ENCODE data around the gene TCP1. TPM values are rescaled to one million over a fixed set of nuclear protein-coding genes. Genes with fewer than 3 reads are reported as not detected.

The TCP1 gene
- total and polyA plus RNA-seq, 9 of the 15 experiments (the other 6 are each of a cell fraction or from before 2014, with no cell fraction given) = 331 to 801 (median 645) TPM

- intact Hi-C loops (cut with micrococcal nuclease) = no loop called here
- in situ Hi-C loops (cut with MboI) = no loop called here
- ATAC-seq (no peak), FAIRE-seq (no peak), DNase-seq (ENCODE audit: extremely low read depth in 1 of 4, low spot score in 3 of 4) (no peak)
- no peak overlapping the region for H3K4me3 ChIP-seq
- TF ChIP-seq DDX20 (tag; IDR thresholded peaks at IDR 0.05; ENCODE audit: low read depth) (no peak), CHD1 (IDR thresholded peaks at IDR 0.05; ENCODE audit: low read length) (no peak), GTF2E2 (tag; IDR thresholded peaks at IDR 0.05) (no peak), SMARCB1 (IDR thresholded peaks at IDR 0.05; ENCODE audit: insufficient read length, low read depth) (no peak), LCOR (CRISPR knock-in tag; IDR thresholded peaks at IDR 0.05) (no peak), ZKSCAN3 (CRISPR knock-in tag; IDR thresholded peaks at IDR 0.05) (no peak), TRIM24 (IDR thresholded peaks at IDR 0.05) (no peak), FUS (optimal IDR thresholded peaks at IDR 0.05; ENCODE audit: low read depth, low read length) (no peak), ZFP1 (CRISPR knock-in tag; IDR thresholded peaks at IDR 0.05) (no peak), SAP30 (IDR thresholded peaks at IDR 0.05; ENCODE audit: borderline replicate concordance, insufficient read depth, low read depth, low read length, poor library complexity, severe bottlenecking) (no peak), MBD2 (IDR thresholded peaks at IDR 0.05; ENCODE audit: borderline replicate concordance, low read depth) (no peak), TAF15 (IDR thresholded peaks at IDR 0.05; ENCODE audit: low read depth, low read length) (no peak)
- TF ChIP-seq, protein P1, sequence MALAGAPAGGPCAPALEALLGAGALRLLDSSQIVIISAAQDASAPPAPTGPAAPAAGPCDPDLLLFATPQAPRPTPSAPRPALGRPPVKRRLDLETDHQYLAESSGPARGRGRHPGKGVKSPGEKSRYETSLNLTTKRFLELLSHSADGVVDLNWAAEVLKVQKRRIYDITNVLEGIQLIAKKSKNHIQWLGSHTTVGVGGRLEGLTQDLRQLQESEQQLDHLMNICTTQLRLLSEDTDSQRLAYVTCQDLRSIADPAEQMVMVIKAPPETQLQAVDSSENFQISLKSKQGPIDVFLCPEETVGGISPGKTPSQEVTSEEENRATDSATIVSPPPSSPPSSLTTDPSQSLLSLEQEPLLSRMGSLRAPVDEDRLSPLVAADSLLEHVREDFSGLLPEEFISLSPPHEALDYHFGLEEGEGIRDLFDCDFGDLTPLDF (CRISPR knock-in tag; IDR thresholded peaks at IDR 0.05) = no peak
- TF ChIP-seq, protein P2, sequence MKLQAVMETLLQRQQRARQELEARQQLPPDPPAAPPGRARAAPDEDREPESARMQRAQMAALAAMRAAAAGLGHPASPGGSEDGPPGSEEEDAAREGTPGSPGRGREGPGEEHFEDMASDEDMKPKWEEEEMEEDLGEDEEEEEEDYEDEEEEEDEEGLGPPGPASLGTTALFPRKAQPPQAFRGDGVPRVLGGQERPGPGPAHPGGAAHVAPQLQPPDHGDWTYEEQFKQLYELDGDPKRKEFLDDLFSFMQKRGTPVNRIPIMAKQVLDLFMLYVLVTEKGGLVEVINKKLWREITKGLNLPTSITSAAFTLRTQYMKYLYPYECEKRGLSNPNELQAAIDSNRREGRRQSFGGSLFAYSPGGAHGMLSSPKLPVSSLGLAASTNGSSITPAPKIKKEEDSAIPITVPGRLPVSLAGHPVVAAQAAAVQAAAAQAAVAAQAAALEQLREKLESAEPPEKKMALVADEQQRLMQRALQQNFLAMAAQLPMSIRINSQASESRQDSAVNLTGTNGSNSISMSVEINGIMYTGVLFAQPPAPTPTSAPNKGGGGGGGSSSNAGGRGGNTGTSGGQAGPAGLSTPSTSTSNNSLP (IDR thresholded peaks at IDR 0.05; ENCODE audit: borderline replicate concordance, low read depth, low read length) = no peak
- TF ChIP-seq, protein P3, sequence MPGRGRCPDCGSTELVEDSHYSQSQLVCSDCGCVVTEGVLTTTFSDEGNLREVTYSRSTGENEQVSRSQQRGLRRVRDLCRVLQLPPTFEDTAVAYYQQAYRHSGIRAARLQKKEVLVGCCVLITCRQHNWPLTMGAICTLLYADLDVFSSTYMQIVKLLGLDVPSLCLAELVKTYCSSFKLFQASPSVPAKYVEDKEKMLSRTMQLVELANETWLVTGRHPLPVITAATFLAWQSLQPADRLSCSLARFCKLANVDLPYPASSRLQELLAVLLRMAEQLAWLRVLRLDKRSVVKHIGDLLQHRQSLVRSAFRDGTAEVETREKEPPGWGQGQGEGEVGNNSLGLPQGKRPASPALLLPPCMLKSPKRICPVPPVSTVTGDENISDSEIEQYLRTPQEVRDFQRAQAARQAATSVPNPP (IDR thresholded peaks at IDR 0.05; ENCODE audit: borderline replicate concordance, insufficient read depth, insufficient read length) = no peak
- CTCF ChIA-PET (ENCODE audit: low intra/inter-chr PET ratio) = interaction anchor here (0.5 kb wide), 1 partner anchor 12 kb away, joined by 4 read pairs; no protein-coding TSS in a partner anchor
- H3K4me2 ChIP-seq (ENCODE audit: insufficient read depth, low read length) = no peak overlapping the region
- peaks cover 0 to 8% of the 10 kb centered on the region in 2 experiments; a peak in 2 of 5 replicates for H3K4me1 ChIP-seq (replicated peaks in 1 of 2; ENCODE audit: control insufficient read depth in 2 of 2, insufficient read depth in 2 of 2, low read length in 2 of 2)
- BruUV-seq (replicated peaks) = no TSS peak
- POLR2A ChIA-PET = no interaction called here
- H3K9ac ChIP-seq (ENCODE audit: insufficient read depth in 1 of 2, low read depth in 2 of 2, low read length in 2 of 2) = no peak overlapping the region
- H3K79me2 ChIP-seq (ENCODE audit: control insufficient read depth, insufficient read depth, low read length) = no peaks in the 10 kb centered on the region
- H3K27ac ChIP-seq (ENCODE audit: extremely low read depth, low read depth, low read length) = no peak overlapping the region
- 0% methylated on average over 3 of the region's 3 CpGs for WGBS (ENCODE audit: insufficient coverage, low coverage, missing lambda C conversion rate)
- H3K27me3 ChIP-seq (ENCODE audit: control insufficient read depth in 2 of 2, insufficient read depth in 2 of 2, low read length in 2 of 2) = peaks cover 80 to 82% of the 10 kb centered on the region in 2 experiments
- no peaks in the 10 kb centered on the region for H3K36me3 ChIP-seq (ENCODE audit: control insufficient read depth, insufficient read depth, low read length)
- H3K9me3 ChIP-seq (replicated peaks; ENCODE audit: control insufficient read depth, insufficient read depth, low read depth, low read length) = no peaks in the 10 kb centered on the region
- no peak overlapping the region for H2AFZ ChIP-seq (ENCODE audit: low read depth, low read length)
- peaks cover 4% of the 10 kb centered on the region for H3K9me1 ChIP-seq (ENCODE audit: control insufficient read depth, insufficient read depth, low read length)
- H4K20me1 ChIP-seq (replicated peaks; ENCODE audit: control insufficient read depth, insufficient read depth, low read length) = 0 out of 2 replicates have a peak, but pooled peaks cover 3% of the 10 kb centered on the region
Measured at GRCh38 chr6:159823953-159824352, 34.6 kb upstream of the TCP1 start.

Data from K562 (cell line).